ENCODE data around the gene TMEM168.

- no peak for TF ChIP-seq POLR2AphosphoS5 (IDR thresholded peaks at IDR 0.05; ENCODE audit: low read depth)
- TF ChIP-seq CTCF (IDR thresholded peaks at IDR 0.05; ENCODE audit: insufficient read depth, low read length) = no peak
Observed at GRCh38 chr7:112721366-112721765, 68.8 kb downstream of the TMEM168 start.
